H1 (cell line): ENCODE measurements around the gene OXTR. TPM values are rescaled to one million over a fixed set of nuclear protein-coding genes. Genes with fewer than 3 reads are reported as not detected.
A peak's percentile ranks its signal among the peaks of the same experiment; 100 is the strongest.

ENCODE experiments used
- CTCF ChIA-PET: fragments of 300-600 bp; sonication (Branson Sonifier 250); formaldehyde crosslinking; loops from one replicate; lab custom pipeline; 2021; ENCODE audit not compliant: partially characterized antibody; lab: Charles Lee
- POLR2A ChIA-PET: fragments of 300-600 bp; sonication (Branson Sonifier 250); formaldehyde crosslinking; loops from one replicate; lab custom pipeline; 2021; ENCODE audit warnings: inconsistent platforms; ENCODE audit not compliant: partially characterized antibody; lab: Charles Lee
- DNase-seq, 2 experiments: peaks; one replicate each; pipeline versions ENCODE4 v3.0.0 to v3.0.0-alpha.2; 2010 to 2022; ENCODE audit warnings: low spot score in 2 of 2, low read depth in 1 of 2, mixed read lengths in 1 of 2
- FAIRE-seq: peaks from 2 replicates; lab custom pipeline; 2011; peaks lifted over from hg19 to GRCh38; lab: Jason Lieb, UNC
- H2AFZ ChIP-seq: 2 replicates; pipeline ENCODE4 v1.8.1; 2012; ENCODE audit warnings: low read length, inconsistent platforms
- H2AK5ac ChIP-seq: 2 replicates; pipeline ENCODE4 v1.6.1; 2013; ENCODE audit warnings: low read depth, low read length
- H2BK120ac ChIP-seq: replicated peaks from 2 replicates; pipeline ENCODE3; 2013; ENCODE audit warnings: low read depth, low read length, inconsistent platforms
- H2BK12ac ChIP-seq: 2 replicates; pipeline ENCODE4 v1.6.1; 2013; ENCODE audit warnings: low read depth, low read length
- H2BK15ac ChIP-seq: 2 replicates; pipeline ENCODE4 v1.6.1; 2013; ENCODE audit warnings: low read length
- H2BK20ac ChIP-seq: 2 replicates; pipeline ENCODE4 v1.6.1; 2013; ENCODE audit warnings: low read length
- H2BK5ac ChIP-seq: 2 replicates; pipeline ENCODE4 v1.6.1; 2013; ENCODE audit warnings: low read depth, low read length
- H3K14ac ChIP-seq: 2 replicates; pipeline ENCODE4 v1.6.1; 2013; ENCODE audit warnings: inconsistent platforms; ENCODE audit not compliant: insufficient read length
- H3K18ac ChIP-seq: 2 replicates; pipeline ENCODE4 v1.6.1; 2013; ENCODE audit warnings: low read length; ENCODE audit errors: extremely low read depth
- H3K23ac ChIP-seq: 2 replicates; pipeline ENCODE4 v1.6.1; 2013; ENCODE audit warnings: inconsistent platforms; ENCODE audit not compliant: insufficient read length
- H3K23me2 ChIP-seq: 2 replicates; pipeline ENCODE4 v1.6.1; 2013; ENCODE audit warnings: low read depth, low read length
- H3K27ac ChIP-seq: 2 replicates; pipeline ENCODE4 v1.6.1; 2011; ENCODE audit warnings: low read depth, low read length, inconsistent platforms
- H3K27me3 ChIP-seq, 4 experiments: replicated peaks in 1 of 4; 1 replicate in 1 of 4; 2 replicates in 3 of 4; pipeline versions ENCODE4 v1.6.1 to v1.8.1; 2011 to 2013; ENCODE audit warnings: low read length in 3 of 4, mild to moderate bottlenecking in 3 of 4, inconsistent platforms in 2 of 4, mixed read lengths in 2 of 4, moderate library complexity in 1 of 4; ENCODE audit not compliant: control insufficient read depth in 3 of 4, insufficient read depth in 3 of 4; ENCODE audit errors: extremely low read depth in 1 of 4
- H3K36me3 ChIP-seq, 4 experiments: 2 replicates each; pipeline versions ENCODE4 v1.6.1 to v1.8.1; 2011 to 2013; ENCODE audit warnings: mild to moderate bottlenecking in 4 of 4, low read length in 3 of 4, moderate library complexity in 2 of 4, control low read depth in 1 of 4, inconsistent platforms in 1 of 4; ENCODE audit not compliant: insufficient read depth in 4 of 4, control insufficient read depth in 2 of 4
- H3K4ac ChIP-seq: replicated peaks from 2 replicates; pipeline ENCODE3; 2013; ENCODE audit warnings: low read length, low read depth, mixed read lengths, inconsistent platforms; ENCODE audit not compliant: insufficient read length
- H3K4me1 ChIP-seq, 4 experiments: replicated peaks in 1 of 4; 1 replicate in 1 of 4; 2 replicates in 3 of 4; pipeline versions ENCODE4 v1.6.1 to v1.8.1; 2011 to 2013; ENCODE audit warnings: low read length in 3 of 4, inconsistent platforms in 2 of 4, mixed read lengths in 1 of 4; ENCODE audit not compliant: insufficient read depth in 4 of 4, control insufficient read depth in 3 of 4
- H3K4me2 ChIP-seq, 2 experiments: 2 replicates each; pipeline versions ENCODE4 v1.6.1 to v1.8.1; 2011 to 2013; ENCODE audit warnings: low read depth in 2 of 2, low read length in 2 of 2, control low read depth in 1 of 2, inconsistent platforms in 1 of 2, mild to moderate bottlenecking in 1 of 2; ENCODE audit not compliant: insufficient read depth in 1 of 2
- H3K4me3 ChIP-seq, 4 experiments: fragments of 200-600, 300-600 bp in 1 of 4; sonication (generic), shearing (Covaris generic), sonication (Bioruptor Twin) in 1 of 4; 2 replicates each; pipeline versions ENCODE4 v1.5.1 to v1.8.1; 2011 to 2016; ENCODE audit warnings: low read length in 4 of 4, low read depth in 3 of 4, control low read depth in 2 of 4, inconsistent platforms in 2 of 4, mild to moderate bottlenecking in 2 of 4, mixed read lengths in 1 of 4, moderate library complexity in 1 of 4; ENCODE audit not compliant: insufficient read depth in 2 of 4; ENCODE audit errors: extremely low read depth in 1 of 4
- H3K56ac ChIP-seq: replicated peaks from 2 replicates; pipeline ENCODE3; 2013; ENCODE audit warnings: low read depth, mild to moderate bottlenecking, mixed read lengths, low read length, inconsistent platforms; ENCODE audit not compliant: insufficient read length
- H3K79me1 ChIP-seq: 2 replicates; pipeline ENCODE4 v1.6.1; 2013; ENCODE audit warnings: low read depth, low read length, control low read depth
- H3K79me2 ChIP-seq, 2 experiments: 2 replicates each; pipeline versions ENCODE4 v1.6.1 to v1.8.1; 2012 to 2013; ENCODE audit warnings: low read length in 2 of 2, mild to moderate bottlenecking in 2 of 2, inconsistent platforms in 1 of 2; ENCODE audit not compliant: insufficient read depth in 2 of 2, control insufficient read depth in 1 of 2
- H3K9ac ChIP-seq, 4 experiments: replicated peaks in 1 of 4; 1 replicate in 1 of 4; 2 replicates in 3 of 4; pipeline versions ENCODE4 v1.6.1 to v1.8.1; 2011 to 2013; ENCODE audit warnings: low read depth in 3 of 4, low read length in 3 of 4, control low read depth in 2 of 4, mild to moderate bottlenecking in 2 of 4, moderate library complexity in 2 of 4, inconsistent platforms in 1 of 4; ENCODE audit errors: extremely low read depth in 1 of 4
- H3K9me3 ChIP-seq, 2 experiments: 2 replicates each; pipeline versions ENCODE4 v1.6.1 to v1.8.1; 2012 to 2013; ENCODE audit warnings: mild to moderate bottlenecking in 2 of 2, moderate library complexity in 2 of 2, control low read depth in 1 of 2, inconsistent platforms in 1 of 2, low read depth in 1 of 2, low read length in 1 of 2, mixed read lengths in 1 of 2; ENCODE audit not compliant: insufficient read depth in 2 of 2
- H4K20me1 ChIP-seq, 2 experiments: replicated peaks in 1 of 2; 2 replicates each; pipeline versions ENCODE3 to v1.8.1; 2011 to 2013; ENCODE audit warnings: inconsistent platforms in 2 of 2, low read length in 2 of 2, mild to moderate bottlenecking in 1 of 2; ENCODE audit not compliant: insufficient read depth in 2 of 2, control insufficient read depth in 1 of 2
- H4K5ac ChIP-seq: 2 replicates; pipeline ENCODE4 v1.6.1; 2013; ENCODE audit warnings: low read length, low read depth, mixed read lengths, inconsistent platforms; ENCODE audit not compliant: insufficient read length
- H4K8ac ChIP-seq: 2 replicates; pipeline ENCODE4 v1.8.0; 2013; ENCODE audit warnings: mild to moderate bottlenecking, moderate library complexity, low read length, inconsistent platforms; ENCODE audit not compliant: insufficient read depth; ENCODE audit errors: extremely low read depth
- H4K91ac ChIP-seq: replicated peaks from 2 replicates; pipeline ENCODE3; 2013; ENCODE audit warnings: low read length, mixed read lengths, inconsistent platforms; ENCODE audit not compliant: insufficient read length
- CREB1 ChIP-seq: IDR thresholded peaks from 2 replicates; pipeline ENCODE4 v1.6.1; 2012; ENCODE audit warnings: inconsistent platforms
- CTCF ChIP-seq, 3 experiments: IDR thresholded peaks; 1 replicate in 2 of 3; 2 replicates in 1 of 3; pipeline versions ENCODE4 v1.5.1 to v1.6.1; 2011; ENCODE audit warnings: low read length in 3 of 3, mild to moderate bottlenecking in 3 of 3, inconsistent platforms in 2 of 3, low read depth in 1 of 3, moderate library complexity in 1 of 3; ENCODE audit not compliant: insufficient read depth in 1 of 3; ENCODE audit errors: control extremely low read depth in 1 of 3
- GTF2F1 ChIP-seq: IDR thresholded peaks from 2 replicates; pipeline ENCODE4 v1.6.1; 2012; ENCODE audit warnings: low read depth, low read length, improper control_type of control experiment, borderline replicate concordance
- KDM5A ChIP-seq: fragments of 200-600 bp; IDR thresholded peaks from 2 replicates; pipeline ENCODE4 v1.7.1; 2012; ENCODE audit warnings: mild to moderate bottlenecking, low read length, inconsistent platforms, mixed read lengths
- RXRA ChIP-seq: IDR thresholded peaks from 2 replicates; pipeline ENCODE4 v1.6.1; 2011; ENCODE audit warnings: low read depth, mild to moderate bottlenecking, low read length, moderate library complexity; ENCODE audit not compliant: insufficient read depth
- SP1 ChIP-seq: IDR thresholded peaks from 2 replicates; pipeline ENCODE4 v1.6.1; 2011; ENCODE audit warnings: low read depth, low read length
- SRF ChIP-seq: IDR thresholded peaks from 2 replicates; pipeline ENCODE4 v1.6.1; 2011; ENCODE audit warnings: mild to moderate bottlenecking, low read depth, low read length, moderate library complexity
- TAF1 ChIP-seq: IDR thresholded peaks from 2 replicates; pipeline ENCODE4 v1.6.1; 2011; ENCODE audit warnings: mild to moderate bottlenecking, low read depth, low read length
- USF2 ChIP-seq: IDR thresholded peaks from 2 replicates; pipeline ENCODE4 v1.6.1; 2011; ENCODE audit warnings: low read length, improper control_type of control experiment
- YY1 ChIP-seq: IDR thresholded peaks from 2 replicates; pipeline ENCODE4 v1.6.1; 2011; ENCODE audit warnings: low read depth, mild to moderate bottlenecking, low read length
- ZNF274 ChIP-seq: IDR thresholded peaks from 2 replicates; pipeline ENCODE4 v1.7.0; 2012; ENCODE audit warnings: low read length, borderline replicate concordance; ENCODE audit errors: extremely low read depth
- WGBS, 2 experiments: shearing (Covaris generic) in 1 of 2; methylation state at CpG; one replicate each; pipeline versions ENCODE4 v1.1.6 to v1.1.7; 2013 to 2015; ENCODE audit warnings: low lambda C conversion rate in 2 of 2, mixed read lengths in 2 of 2, inconsistent platforms in 1 of 2, low coverage in 1 of 2, missing lambda C conversion rate in 1 of 2; ENCODE audit not compliant: insufficient replicate concordance in 2 of 2, insufficient coverage in 1 of 2, insufficient read length in 1 of 2; ENCODE audit errors: extremely low coverage in 1 of 2, missing lambda C conversion rate in 1 of 2; 5-methylcytosine and 5-hydroxymethylcytosine counted together
- polyA plus RNA-seq, 7 experiments: library from polyadenylated mRNA; depleted of rRNA in 3 of 7; stranded (reverse) in 5 of 7; unstranded in 2 of 7; fragments of >200 nt in 5 of 7; fragments of 200-250 nt in 2 of 7; gene quantifications; 1 replicate in 5 of 7; 2 replicates in 1 of 7; 4 replicates in 1 of 7; pipeline versions ENCODE4 v1.2.1 to v1.2.3, GENCODE V29; 2011 to 2013; ENCODE audit warnings: missing spikeins in 2 of 7, mixed read lengths in 2 of 7
- total RNA-seq: library from RNA; stranded (reverse); fragmentation: NEBNext Ultra II Directional; extraction: Animal tissue kit (Norgen Biotek cat#: 25700); gene quantifications from 2 replicates; pipeline ENCODE4 v1.2.1, GENCODE V29; 2021

OXTR gene
- total and polyA plus RNA-seq, 2 of the 8 experiments (the other 6 are each of a cell fraction or from before 2014, with no cell fraction given) = 0.77 to 2.3 TPM

GRCh38 chr3:8702560-8702959 lies 66.9 kb downstream of the OXTR start:
- H2BK20ac ChIP-seq = no peak overlapping the region
- DNase-seq (peak in 1 of 2 experiments; percentile 79), FAIRE-seq (peak; percentile 52)
- no peak overlapping the region for H3K27ac ChIP-seq
- H2BK120ac ChIP-seq = no peak overlapping the region
- no peak overlapping the region for H4K5ac ChIP-seq
- no peak overlapping the region for H4K91ac ChIP-seq
- H2BK5ac ChIP-seq = no peak overlapping the region
- peaks cover 0 to 6% of the 10 kb centered on the region in 2 experiments; a peak in 1 of 4 replicates for H3K9me3 ChIP-seq
- no peak overlapping the region for H3K23ac ChIP-seq
- no peak overlapping the region for H3K4me2 ChIP-seq
- no peak overlapping the region for H2AFZ ChIP-seq
- H3K56ac ChIP-seq = no peak overlapping the region
- H4K8ac ChIP-seq = no peak overlapping the region
- H3K9ac ChIP-seq = no peak overlapping the region
- no peak overlapping the region for H2BK15ac ChIP-seq
- H2BK12ac ChIP-seq = no peak overlapping the region
- no peaks in the 10 kb centered on the region for H3K36me3 ChIP-seq
- no peak overlapping the region for H3K4me3 ChIP-seq
- ChIA-PET CTCF (interaction anchor here (0.6 to 2.4 kb wide), 19 partner anchors 8 to 163 kb away, joined by 3 to 9 read pairs (median 4); partner anchors contain the start of gene OXTR), POLR2A (no interaction called here)
- H2AK5ac ChIP-seq = no peak overlapping the region
- peaks cover 0 to 2% (median 0%) of the 10 kb centered on the region in 4 experiments; a peak in 5 of 7 replicates for H3K27me3 ChIP-seq
- H3K18ac ChIP-seq = no peak overlapping the region
- H3K4ac ChIP-seq = no peak overlapping the region
- no peaks in the 10 kb centered on the region for H3K79me2 ChIP-seq
- no peaks in the 10 kb centered on the region for H3K79me1 ChIP-seq
- no peaks in the 10 kb centered on the region for H4K20me1 ChIP-seq
- no peak overlapping the region for H3K14ac ChIP-seq
- H3K4me1 ChIP-seq = no peaks in the 10 kb centered on the region
- no peaks in the 10 kb centered on the region for H3K23me2 ChIP-seq
- WGBS, 2 experiments = 44% methylated on average over 3 of the region's 3 CpGs; no CpG with 5 or more reads in 1 of the 2 experiments
- TF ChIP-seq KDM5A (no peak), YY1 (peak; percentile 72), TAF1 (no peak), ZNF274 (no peak), SRF (no peak), RXRA (no peak), CTCF (IDR thresholded peaks at IDR 0.05; ENCODE audit: control extremely low read depth in 1 of 3, insufficient read depth in 1 of 3, low read depth in 1 of 3, low read length in 3 of 3) (peak; percentile 63 to 87 (median 82)), SP1 (no peak), GTF2F1 (no peak), USF2 (no peak), CREB1 (no peak)
